HCT116 (cell line): ENCODE measurements around the gene RBM20. TPM values are rescaled to one million over a fixed set of nuclear protein-coding genes. Genes with fewer than 3 reads are reported as not detected.

Experiments
- ATAC-seq: fragments of 200-7000 bp; cut with Tn5 transposase; 2 replicates; pipeline ENCODE4 v1.9.1; 2020; ENCODE audit warnings: mild to moderate bottlenecking, moderate library complexity
- BruUV-seq: library from RNA; stranded (reverse); fragments of 400-500 nt; replicated peaks from 2 replicates; lab custom pipeline; 2021; lab: Mats Ljungman, UMichigan
- CTCF ChIA-PET: fragments of 300-600 bp; sonication (Branson Sonifier 250); formaldehyde crosslinking; loops from one replicate; lab custom pipeline; 2021; ENCODE audit warnings: antibody characterized with exemption; lab: Charles Lee
- POLR2A ChIA-PET: fragments of 300-600, 350-600 bp; sonication (Branson Sonifier 250); formaldehyde crosslinking; loops from one replicate; lab custom pipeline; 2021; ENCODE audit warnings: antibody characterized with exemption; lab: Charles Lee
- RAD21 ChIA-PET, 2 experiments: fragments of 300-600 bp; sonication (Branson Sonifier 250); formaldehyde crosslinking; loops; one replicate each; lab custom pipeline; 2023; ENCODE audit warnings: low total read pairs in 2 of 2; ENCODE audit not compliant: uncharacterized antibody in 2 of 2, unreplicated experiment in 2 of 2, low non-redundant PET in 1 of 2; lab: Charles Lee
- DNase-seq: peaks from one replicate; pipeline ENCODE4 v3.0.0-alpha.2; 2010; ENCODE audit warnings: low read depth, low spot score
- H2AFZ ChIP-seq: fragments of 200-600 bp; shearing (Covaris generic), sonication (generic); 2 replicates; pipeline ENCODE4 v1.6.1; 2017; ENCODE audit warnings: low read depth, mixed run types, mixed read lengths, antibody characterized with exemption, low read length; ENCODE audit not compliant: poor library complexity, severe bottlenecking
- H3K27ac ChIP-seq: 2 replicates; pipeline ENCODE4 v1.5.1; 2012; ENCODE audit warnings: low read depth, low read length
- H3K27me3 ChIP-seq: fragments of 200-600 bp; sonication (generic); 2 replicates; pipeline ENCODE4 v1.6.1; 2016; ENCODE audit warnings: mixed run types, low read length, mixed read lengths; ENCODE audit not compliant: insufficient read depth
- H3K36me3 ChIP-seq, 2 experiments: fragments of 200-500 bp in 1 of 2; fragments of 200-600 bp in 1 of 2; sonication (Bioruptor generic) in 1 of 2; sonication (generic) in 1 of 2; 2 replicates each; pipeline versions ENCODE4 v1.5.1 to v1.6.1; 2014 to 2016; ENCODE audit warnings: low read length in 2 of 2, inconsistent platforms in 1 of 2, mixed read lengths in 1 of 2, mixed run types in 1 of 2; ENCODE audit not compliant: insufficient read depth in 2 of 2, control insufficient read depth in 1 of 2
- H3K4me1 ChIP-seq, 2 experiments: fragments of 200-600 bp in 1 of 2; sonication (generic) in 1 of 2; 2 replicates each; pipeline versions ENCODE4 v1.5.1 to v1.6.1; 2012 to 2017; ENCODE audit warnings: low read length in 2 of 2, inconsistent platforms in 1 of 2, mild to moderate bottlenecking in 1 of 2, mixed read lengths in 1 of 2, mixed run types in 1 of 2, moderate library complexity in 1 of 2; ENCODE audit not compliant: insufficient read depth in 2 of 2, control insufficient read depth in 1 of 2
- H3K4me2 ChIP-seq: fragments of 200-600 bp; sonication (generic); 2 replicates; pipeline ENCODE4 v1.6.1; 2017; ENCODE audit warnings: mixed run types, low read length, mixed read lengths
- H3K4me3 ChIP-seq, 2 experiments: fragments of 200-600 bp in 1 of 2; sonication (generic) in 1 of 2; replicated peaks in 1 of 2; 2 replicates each; pipeline ENCODE4 v1.5.1; 2011 to 2016; ENCODE audit warnings: low read length in 2 of 2, control low read depth in 1 of 2, low read depth in 1 of 2, mild to moderate bottlenecking in 1 of 2, mixed read lengths in 1 of 2, mixed run types in 1 of 2
- H3K79me2 ChIP-seq: fragments of 200-600 bp; sonication (generic); 2 replicates; pipeline ENCODE4 v1.6.1; 2017; ENCODE audit warnings: mild to moderate bottlenecking, mixed run types, low read length, moderate library complexity, mixed read lengths; ENCODE audit not compliant: insufficient read depth
- H3K9ac ChIP-seq: fragments of 200-600 bp; sonication (generic); 2 replicates; pipeline ENCODE4 v1.6.1; 2016; ENCODE audit warnings: low read length, mixed read lengths
- H3K9me2 ChIP-seq: fragments of 200-600 bp; sonication (generic), shearing (Covaris generic); 2 replicates; pipeline ENCODE4 v1.6.1; 2017; ENCODE audit warnings: mixed run types, mild to moderate bottlenecking, moderate library complexity; ENCODE audit not compliant: insufficient read depth
- H3K9me3 ChIP-seq, 2 experiments: fragments of 200-500 bp in 1 of 2; fragments of 200-600 bp in 1 of 2; sonication (Bioruptor generic) in 1 of 2; sonication (generic) in 1 of 2; 2 replicates each; pipeline ENCODE4 v1.6.1; 2014 to 2017; ENCODE audit warnings: low read length in 2 of 2, mixed read lengths in 2 of 2, inconsistent platforms in 1 of 2, low read depth in 1 of 2, mild to moderate bottlenecking in 1 of 2, mixed run types in 1 of 2, moderate library complexity in 1 of 2; ENCODE audit not compliant: control insufficient read depth in 1 of 2, insufficient read depth in 1 of 2
- H4K20me1 ChIP-seq: fragments of 200-600 bp; sonication (generic), shearing (Covaris generic); 2 replicates; pipeline ENCODE4 v1.6.1; 2017; ENCODE audit warnings: mixed run types, mild to moderate bottlenecking, moderate library complexity; ENCODE audit not compliant: insufficient read depth
- CEBPB ChIP-seq: IDR thresholded peaks from 2 replicates; pipeline ENCODE4 v1.6.1; 2012; ENCODE audit warnings: low read depth
- ELF1 ChIP-seq: IDR thresholded peaks from 2 replicates; pipeline ENCODE4 v1.6.1; 2012; ENCODE audit warnings: low read depth, borderline replicate concordance
- EZH2 ChIP-seq: fragments of 200-600 bp; sonication (generic); IDR thresholded peaks from 2 replicates; pipeline ENCODE4 v1.6.1; 2017; ENCODE audit warnings: antibody characterized with exemption, mixed run types
- MAX ChIP-seq: IDR thresholded peaks from 2 replicates; pipeline ENCODE4 v1.6.1; 2012
- SIN3A ChIP-seq: IDR thresholded peaks from 2 replicates; pipeline ENCODE4 v1.6.1; 2012; ENCODE audit warnings: low read depth
- SP1 ChIP-seq: IDR thresholded peaks from 2 replicates; pipeline ENCODE4 v1.6.1; 2012; ENCODE audit warnings: low read depth
- TCF7L2 ChIP-seq: IDR thresholded peaks from 2 replicates; pipeline ENCODE4 v1.7.0; 2011; ENCODE audit warnings: borderline replicate concordance, inconsistent platforms; ENCODE audit not compliant: insufficient read depth, insufficient read length; ENCODE audit errors: extremely low read depth
- YY1 ChIP-seq: IDR thresholded peaks from 2 replicates; pipeline ENCODE4 v1.6.1; 2011; ENCODE audit warnings: low read length, low read depth, moderate library complexity, mild to moderate bottlenecking; ENCODE audit not compliant: insufficient replicate concordance; ENCODE audit errors: extremely low read depth
- intact Hi-C: fragments of 100-400 bp; cut with micrococcal nuclease; formaldehyde crosslinking; loops from 2 replicates; pipeline ENCODE4 v1.10.0; 2022
- total RNA-seq: library from RNA; stranded (reverse); gene quantifications from one replicate; pipeline ENCODE4 v1.2.1, GENCODE V29; 2021; ENCODE audit not compliant: unreplicated experiment
- TF ChIP-seq, protein P1 (sequence below): IDR thresholded peaks from 2 replicates; pipeline ENCODE4 v1.6.1; 2012; ENCODE audit warnings: low read depth

The RBM20 gene
- total RNA-seq, 1 experiment from 2014 or later = 2.0 TPM

GRCh38 chr10:110840923-110841428, 196.8 kb downstream of the RBM20 start:
- Histone ChIP-seq H3K4me1 (no peaks in the 10 kb centered on the region; a peak in 1 of 4 replicates), H2AFZ (no peak overlapping the region), H3K4me3 (no peak overlapping the region), H3K27ac (no peak overlapping the region), H3K9me2 (no peaks in the 10 kb centered on the region), H3K27me3 (no peaks in the 10 kb centered on the region), H3K36me3 (no peaks in the 10 kb centered on the region), H3K4me2 (no peak overlapping the region), H3K9me3 (no peaks in the 10 kb centered on the region), H3K79me2 (no peaks in the 10 kb centered on the region), H4K20me1 (no peaks in the 10 kb centered on the region), H3K9ac (no peak overlapping the region)
- ATAC-seq = no peak
- DNase-seq = no peak
- ChIA-PET CTCF (no interaction called here), RAD21 (no interaction called here), POLR2A (no interaction called here)
- intact Hi-C loops = no loop called here
- BruUV-seq = no TSS peak
- no peak for TF ChIP-seq TCF7L2
- TF ChIP-seq MAX = no peak
- no peak for TF ChIP-seq EZH2
- TF ChIP-seq ELF1 = no peak
- TF ChIP-seq, protein P1, sequence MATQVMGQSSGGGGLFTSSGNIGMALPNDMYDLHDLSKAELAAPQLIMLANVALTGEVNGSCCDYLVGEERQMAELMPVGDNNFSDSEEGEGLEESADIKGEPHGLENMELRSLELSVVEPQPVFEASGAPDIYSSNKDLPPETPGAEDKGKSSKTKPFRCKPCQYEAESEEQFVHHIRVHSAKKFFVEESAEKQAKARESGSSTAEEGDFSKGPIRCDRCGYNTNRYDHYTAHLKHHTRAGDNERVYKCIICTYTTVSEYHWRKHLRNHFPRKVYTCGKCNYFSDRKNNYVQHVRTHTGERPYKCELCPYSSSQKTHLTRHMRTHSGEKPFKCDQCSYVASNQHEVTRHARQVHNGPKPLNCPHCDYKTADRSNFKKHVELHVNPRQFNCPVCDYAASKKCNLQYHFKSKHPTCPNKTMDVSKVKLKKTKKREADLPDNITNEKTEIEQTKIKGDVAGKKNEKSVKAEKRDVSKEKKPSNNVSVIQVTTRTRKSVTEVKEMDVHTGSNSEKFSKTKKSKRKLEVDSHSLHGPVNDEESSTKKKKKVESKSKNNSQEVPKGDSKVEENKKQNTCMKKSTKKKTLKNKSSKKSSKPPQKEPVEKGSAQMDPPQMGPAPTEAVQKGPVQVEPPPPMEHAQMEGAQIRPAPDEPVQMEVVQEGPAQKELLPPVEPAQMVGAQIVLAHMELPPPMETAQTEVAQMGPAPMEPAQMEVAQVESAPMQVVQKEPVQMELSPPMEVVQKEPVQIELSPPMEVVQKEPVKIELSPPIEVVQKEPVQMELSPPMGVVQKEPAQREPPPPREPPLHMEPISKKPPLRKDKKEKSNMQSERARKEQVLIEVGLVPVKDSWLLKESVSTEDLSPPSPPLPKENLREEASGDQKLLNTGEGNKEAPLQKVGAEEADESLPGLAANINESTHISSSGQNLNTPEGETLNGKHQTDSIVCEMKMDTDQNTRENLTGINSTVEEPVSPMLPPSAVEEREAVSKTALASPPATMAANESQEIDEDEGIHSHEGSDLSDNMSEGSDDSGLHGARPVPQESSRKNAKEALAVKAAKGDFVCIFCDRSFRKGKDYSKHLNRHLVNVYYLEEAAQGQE = no peak
- no peak for TF ChIP-seq SP1
- no peak for TF ChIP-seq CEBPB
- no peak for TF ChIP-seq YY1
- TF ChIP-seq SIN3A = no peak
